ENCODE measurements around the gene AMACR. TPM values are rescaled to one million over a fixed set of nuclear protein-coding genes. Genes with fewer than 3 reads are reported as not detected.

The AMACR gene
- total and polyA plus RNA-seq, 10 of the 15 experiments (the other 5 are each of a cell fraction or from before 2014, with no cell fraction given): 2.6 to 20.4 (median 10.4) TPM

GRCh38 chr5:34043099-34043876, 35.4 kb upstream of the AMACR start, which contains the start of gene C1QTNF3:
Gene C1QTNF3 (minus strand): TSS chr5:34043213. CDS start chr5:34043125, 88 bp downstream.
- RAD21 ChIA-PET (ENCODE audit: unreplicated experiment): no interaction called here
- FAIRE-seq (no peak), DNase-seq (ENCODE audit: low read depth, low spot score) (no peak), ATAC-seq (peak; percentile 25; the same call in 1 of the 3 replicates)
- CTCF ChIA-PET: interaction anchor here (1.3 to 1.4 kb wide), 2 partner anchors 8 to 35 kb away, joined by 4 read pairs; no protein-coding TSS in a partner anchor
- no peak for TF ChIP-seq IRF5 (IDR thresholded peaks at IDR 0.05; ENCODE audit: borderline replicate concordance)
- Histone ChIP-seq H3K4me3 (no peak within 1 kb of the TSS), H3K9me3 (replicated peaks; ENCODE audit: control insufficient read depth, insufficient read depth, low read length) (no peaks in the 10 kb centered on the region), H3K9ac (ENCODE audit: control insufficient read depth, insufficient read depth, low read length) (no peak within 1 kb of the TSS), H3K79me2 (ENCODE audit: control insufficient read depth, insufficient read depth, low read length) (no peaks in the 10 kb centered on the region), H3K27ac (ENCODE audit: control insufficient read depth, insufficient read depth) (no peak within 1 kb of the TSS), H3K36me3 (ENCODE audit: control insufficient read depth in 2 of 2, insufficient read depth in 2 of 2, low read length in 1 of 2) (no peaks in the 10 kb centered on the region), H3K4me1 (ENCODE audit: control insufficient read depth, insufficient read depth, low read length) (peaks cover 2% of the 10 kb centered on the region; the same call in 1 of the 2 replicates), H3K4me2 (ENCODE audit: control insufficient read depth, insufficient read depth) (no peak within 1 kb of the TSS), H2AFZ (ENCODE audit: control insufficient read depth, low read depth, low read length) (no peak within 1 kb of the TSS), H3K27me3 (replicated peaks in 1 of 2; ENCODE audit: control insufficient read depth in 2 of 2, insufficient read depth in 2 of 2, low read length in 1 of 2) (no peaks in the 10 kb centered on the region), H4K20me1 (ENCODE audit: control insufficient read depth, insufficient read depth) (no peaks in the 10 kb centered on the region)
- POLR2A ChIA-PET: interaction anchor here (1.2 kb wide), 1 partner anchor 12 kb away, joined by 4 read pairs; no protein-coding TSS in a partner anchor
- no TSS peak for BruUV-seq (replicated peaks)
- WGBS (ENCODE audit: insufficient coverage, insufficient replicate concordance, low lambda C conversion rate, missing lambda C conversion rate): 64% methylated on average over 10 of the region's 10 CpGs
- in situ Hi-C loops (cut with MboI) (no loop called here), intact Hi-C loops (cut with micrococcal nuclease; ENCODE audit: unreplicated experiment) (no loop called here)
- SMC1A ChIA-PET (ENCODE audit: uncharacterized antibody, unreplicated experiment): interaction anchor here (0.8 to 1.4 kb wide), 4 partner anchors 10 to 47 kb away, joined by 3 to 4 read pairs (median 3); no protein-coding TSS in a partner anchor

GRCh38 chr5:34042321-34042720, 34.5 kb upstream of the AMACR start:
- Histone ChIP-seq H3K27me3 (replicated peaks in 1 of 2; ENCODE audit: control insufficient read depth in 2 of 2, insufficient read depth in 2 of 2, low read length in 1 of 2) (no peaks in the 10 kb centered on the region), H4K20me1 (ENCODE audit: control insufficient read depth, insufficient read depth) (no peaks in the 10 kb centered on the region), H3K27ac (ENCODE audit: control insufficient read depth, insufficient read depth) (no peak overlapping the region), H3K4me2 (ENCODE audit: control insufficient read depth, insufficient read depth) (no peak overlapping the region), H3K4me3 (no peak overlapping the region), H3K9me3 (replicated peaks; ENCODE audit: control insufficient read depth, insufficient read depth, low read length) (no peaks in the 10 kb centered on the region), H3K4me1 (ENCODE audit: control insufficient read depth, insufficient read depth, low read length) (peaks cover 2% of the 10 kb centered on the region; the same call in 1 of the 2 replicates), H2AFZ (ENCODE audit: control insufficient read depth, low read depth, low read length) (no peak overlapping the region), H3K9ac (ENCODE audit: control insufficient read depth, insufficient read depth, low read length) (no peak overlapping the region), H3K36me3 (ENCODE audit: control insufficient read depth in 2 of 2, insufficient read depth in 2 of 2, low read length in 1 of 2) (no peaks in the 10 kb centered on the region), H3K79me2 (ENCODE audit: control insufficient read depth, insufficient read depth, low read length) (no peaks in the 10 kb centered on the region)
- no peak for TF ChIP-seq CBX5 (IDR thresholded peaks at IDR 0.05; ENCODE audit: low read depth)
- no peak for TF ChIP-seq ATF3 (IDR thresholded peaks at IDR 0.05; ENCODE audit: borderline replicate concordance, extremely low read depth, low read depth, low read length)
- TF ChIP-seq NFYA (IDR thresholded peaks at IDR 0.05; ENCODE audit: borderline replicate concordance, low read depth, low read length): no peak
- no peak for TF ChIP-seq ASH2L (IDR thresholded peaks at IDR 0.05; ENCODE audit: borderline replicate concordance, low read depth)
- no peak for TF ChIP-seq PML (IDR thresholded peaks at IDR 0.05; ENCODE audit: low read length)
- no peak for TF ChIP-seq SMAD5 (IDR thresholded peaks at IDR 0.05; ENCODE audit: low read depth)
- no peak for TF ChIP-seq YBX1 (IDR thresholded peaks at IDR 0.05)
- TF ChIP-seq E2F4 (IDR thresholded peaks at IDR 0.05; ENCODE audit: low read depth, low read length): no peak
- TF ChIP-seq MAX (IDR thresholded peaks at IDR 0.05; ENCODE audit: low read depth, low read length): no peak
- ChIA-PET RAD21 (ENCODE audit: unreplicated experiment) (no interaction called here), CTCF (interaction anchor here (0.6 to 1.4 kb wide), 3 partner anchors 9 to 66 kb away, joined by 3 to 4 read pairs (median 4); no protein-coding TSS in a partner anchor), POLR2A (interaction anchor here (0.6 to 1.2 kb wide), 2 partner anchors 11 to 45 kb away, joined by 4 read pairs; no protein-coding TSS in a partner anchor), SMC1A (ENCODE audit: uncharacterized antibody, unreplicated experiment) (interaction anchor here (1.0 to 1.4 kb wide), 3 partner anchors 11 to 46 kb away, joined by 3 to 4 read pairs (median 3); no protein-coding TSS in a partner anchor)
- FAIRE-seq: no peak
- 42% methylated on average over 7 of the region's 7 CpGs for WGBS (ENCODE audit: insufficient coverage, insufficient replicate concordance, low lambda C conversion rate, missing lambda C conversion rate)
- no peak for DNase-seq (ENCODE audit: low read depth, low spot score)
- intact Hi-C loops (cut with micrococcal nuclease; ENCODE audit: unreplicated experiment): no loop called here
- no TSS peak for BruUV-seq (replicated peaks)
- ATAC-seq: peak; percentile 63
- in situ Hi-C loops (cut with MboI): no loop called here

Measured in GM12878 (cell line).